Lower lobe of right lung (tissue), 2 donors: Measurements from ENCODE around the gene DDI2. TPM values are rescaled to one million over a fixed set of nuclear protein-coding genes. Genes with fewer than 3 reads are reported as not detected.
A peak's percentile ranks its signal among the peaks of the same experiment; 100 is the strongest.

Experiments used
- ATAC-seq, 2 donors: fragments of 200-7000 bp; cut with Tn5 transposase; one replicate each; pipeline ENCODE4 v1.9.1; 2020 to 2022; ENCODE audit warnings: mild to moderate bottlenecking in 2 of 2, moderate library complexity in 2 of 2
- DNase-seq: peaks from one replicate; pipeline ENCODE4 v3.0.0-alpha.2; 2020
- H3K27ac ChIP-seq: fragments of 200-600 bp; one replicate; pipeline ENCODE4 v1.8.0; 2022
- H3K27me3 ChIP-seq: fragments of 200-600 bp; one replicate; pipeline ENCODE4 v1.8.0; 2022; ENCODE audit warnings: low read depth
- H3K36me3 ChIP-seq: fragments of 200-600 bp; one replicate; pipeline ENCODE4 v1.8.0; 2022; ENCODE audit warnings: mild to moderate bottlenecking
- H3K4me1 ChIP-seq: fragments of 200-600 bp; one replicate; pipeline ENCODE4 v1.8.0; 2022
- H3K4me3 ChIP-seq: fragments of 200-600 bp; one replicate; pipeline ENCODE4 v1.8.0; 2022; ENCODE audit warnings: mild to moderate bottlenecking
- H3K9me3 ChIP-seq: fragments of 200-600 bp; one replicate; pipeline ENCODE4 v1.8.0; 2022
- CTCF ChIP-seq: fragments of 200-600 bp; IDR thresholded peaks from one replicate; pipeline ENCODE4 v1.8.0; 2022; ENCODE audit warnings: antibody characterized with exemption, mild to moderate bottlenecking
- intact Hi-C: fragments of 100-400 bp; cut with DNase I; formaldehyde crosslinking; loops from one replicate; pipeline ENCODE4 v1.11.0; 2022
- long read RNA-seq: library from polyadenylated mRNA; unstranded; transcript quantifications from one replicate; pipeline ENCODE4 v2.0.0, GENCODE V29; 2021
- total RNA-seq: library from RNA; stranded (reverse); fragmentation: NEBNext Ultra II Directional; extraction: Animal tissue kit (Norgen Biotek cat#: 25700); gene quantifications from one replicate; pipeline ENCODE4 v1.2.1, GENCODE V29; 2021
- donor health status: DM: no; HTN: yes; CAD: no; lungs with severe emphysema.

The DDI2 gene
- 48.8 TPM for total RNA-seq
- long read RNA-seq, partial matches to known transcripts, result 1 of 14 reads
- long read RNA-seq, other reads (novel, unspliced or antisense), result 13 of 14 reads

- no peaks in the 10 kb centered on the region for H3K36me3 ChIP-seq
- TF ChIP-seq CTCF, result no peak
- peak within 1 kb of the TSS; percentile 96 for H3K27ac ChIP-seq
- H3K4me1 ChIP-seq, result peaks cover 44% of the 10 kb centered on the region
- peak within 1 kb of the TSS; percentile 94 for H3K4me3 ChIP-seq
- H3K27me3 ChIP-seq, result no peaks in the 10 kb centered on the region
- intact Hi-C loops, result no loop called here
- DNase-seq (peak; percentile 96), ATAC-seq (peak; percentile 96 to 98)
- no peaks in the 10 kb centered on the region for H3K9me3 ChIP-seq
Observed at GRCh38 chr1:15617173-15618076, at the start of gene DDI2. Gene DDI2 (plus strand): TSS chr1:15617458. CDS start chr1:15617671, 213 bp downstream.

- intact Hi-C loops, result no loop called here
- Histone ChIP-seq H3K4me3 (no peak overlapping the region), H3K27ac (no peak overlapping the region), H3K36me3 (peaks cover 71% of the 10 kb centered on the region), H3K27me3 (no peaks in the 10 kb centered on the region), H3K4me1 (no peaks in the 10 kb centered on the region), H3K9me3 (no peaks in the 10 kb centered on the region)
- TF ChIP-seq CTCF, result no peak
- no peak for DNase-seq
- no peak for ATAC-seq
Observed at GRCh38 chr1:15568387-15569073, 48.7 kb upstream of the DDI2 start.

- H3K27me3 ChIP-seq, result no peaks in the 10 kb centered on the region
- H3K9me3 ChIP-seq, result no peaks in the 10 kb centered on the region
- TF ChIP-seq CTCF, result no peak
- no peak overlapping the region for H3K4me3 ChIP-seq
- intact Hi-C loops, result no loop called here
- no peaks in the 10 kb centered on the region for H3K4me1 ChIP-seq
- no peak overlapping the region for H3K27ac ChIP-seq
- peaks cover 48% of the 10 kb centered on the region for H3K36me3 ChIP-seq
- DNase-seq, result no peak
- ATAC-seq, result no peak
Observed at GRCh38 chr1:15570861-15571260, 46.4 kb upstream of the DDI2 start.

GRCh38 chr1:15571266-15571665 is 46.0 kb upstream of the DDI2 start:
- Histone ChIP-seq H3K4me1 (no peaks in the 10 kb centered on the region), H3K9me3 (no peaks in the 10 kb centered on the region), H3K4me3 (no peak overlapping the region), H3K27me3 (no peaks in the 10 kb centered on the region), H3K27ac (no peak overlapping the region), H3K36me3 (peaks cover 44% of the 10 kb centered on the region)
- intact Hi-C loops, result no loop called here
- no peak for DNase-seq
- TF ChIP-seq CTCF, result no peak
- no peak for ATAC-seq

- H3K27ac ChIP-seq, result no peak overlapping the region
Observed at GRCh38 chr1:15573477-15573876, 43.8 kb upstream of the DDI2 start.

More at GRCh38 chr1:15573477-15573876, 43.8 kb upstream of the DDI2 start:
- no peak for TF ChIP-seq CTCF
- H3K36me3 ChIP-seq, result peaks cover 22% of the 10 kb centered on the region
- no peak for ATAC-seq
- H3K4me3 ChIP-seq, result no peak overlapping the region
- no peaks in the 10 kb centered on the region for H3K27me3 ChIP-seq
- H3K4me1 ChIP-seq, result no peaks in the 10 kb centered on the region
- DNase-seq, result no peak
- H3K9me3 ChIP-seq, result no peaks in the 10 kb centered on the region
- intact Hi-C loops, result no loop called here
